ENCODE measurements around the gene SYNDIG1L.

SYNDIG1L gene

DNA sequence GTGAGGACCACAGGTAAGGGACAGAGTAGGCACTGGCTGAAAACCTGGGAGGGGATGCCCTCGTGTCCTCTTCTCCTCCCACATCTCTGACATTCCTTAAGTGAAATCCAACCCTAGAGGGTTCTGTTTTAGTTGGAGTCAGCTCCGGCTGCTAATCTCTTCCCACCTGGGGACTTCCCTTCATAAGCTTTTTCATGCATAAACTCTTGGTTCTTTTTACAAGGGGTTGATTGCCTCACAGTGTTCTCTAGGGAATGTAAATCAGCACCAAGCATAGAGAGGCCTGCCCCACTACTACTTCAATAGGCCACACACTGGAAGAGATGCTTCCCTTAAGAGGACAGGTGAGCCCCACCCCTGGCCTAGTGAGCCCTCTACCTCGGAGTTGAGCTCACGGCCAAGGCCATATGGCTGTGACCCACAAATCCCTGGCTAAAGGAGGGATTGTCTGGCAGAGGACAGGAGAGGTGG lies 3.2 kb upstream of the SYNDIG1L start:
- peak in 1 of 2 experiments; percentile 15 for DNase-seq

DNA sequence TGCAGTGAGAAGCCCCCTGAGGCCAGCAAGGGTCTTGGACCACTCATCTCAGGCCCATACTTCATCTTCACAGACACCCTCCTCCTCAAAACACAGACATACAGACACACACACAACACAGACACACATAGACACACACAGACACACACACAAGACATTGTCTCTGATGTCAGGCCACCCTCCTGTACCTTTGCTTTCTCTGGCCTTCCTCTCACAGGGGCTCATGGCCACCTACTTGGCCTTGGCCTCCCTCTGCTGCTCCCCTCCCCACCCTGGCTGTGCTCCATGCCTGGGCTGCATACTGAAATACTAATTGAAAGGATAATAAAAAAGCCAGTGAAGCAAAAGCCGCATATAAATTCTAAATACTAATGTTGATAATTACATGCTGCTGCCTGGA lies 1.6 kb upstream of the SYNDIG1L start:
- no peak for DNase-seq

GRCh38 chr14:74425525-74426201 lies 347 bp downstream of the SYNDIG1L start:
- DNase-seq = peak in 1 of 2 experiments; percentile 31

GRCh38 chr14:74424606-74425005 lies 1.4 kb downstream of the SYNDIG1L start:
- DNase-seq = no peak

DNA sequence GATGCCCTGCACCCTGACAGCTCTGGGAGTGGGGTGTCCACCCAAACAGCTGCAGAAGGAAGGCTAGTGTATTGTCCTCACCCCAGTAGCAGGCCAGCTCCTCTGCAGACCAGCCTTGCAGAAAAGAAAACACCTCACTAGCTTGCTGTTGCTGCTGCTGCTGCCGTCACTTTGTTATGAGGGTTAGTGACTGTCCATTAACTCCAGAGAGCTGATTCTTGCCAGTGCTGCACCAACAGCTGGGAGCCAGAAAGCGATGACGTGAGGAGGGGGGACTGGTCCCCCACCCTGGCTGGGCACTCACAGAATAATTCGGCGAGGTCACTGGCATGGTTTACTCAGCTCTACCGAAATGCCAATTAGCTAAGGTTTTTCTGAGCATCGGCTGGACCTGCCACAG lies 2.8 kb downstream of the SYNDIG1L start:
- DNase-seq = no peak

DNA sequence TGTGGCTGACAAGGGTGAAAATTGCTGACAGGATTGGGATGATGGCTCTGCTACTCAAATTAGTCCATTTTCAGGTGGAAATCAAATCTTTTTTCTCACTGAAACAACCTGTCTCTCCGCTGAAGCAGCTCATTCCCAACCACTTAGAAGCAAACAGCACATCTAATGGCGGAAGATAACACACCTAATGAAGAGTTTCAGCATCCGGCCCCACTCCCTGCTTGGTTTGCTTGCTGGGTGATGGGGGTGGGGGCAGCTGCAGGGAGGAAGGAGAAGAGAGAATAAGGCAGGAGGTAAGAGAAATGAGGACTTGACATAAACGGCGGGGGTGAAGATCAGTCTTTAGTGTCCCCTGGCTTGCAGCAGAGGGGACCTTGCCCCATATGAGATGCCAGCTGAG lies 4.0 kb downstream of the SYNDIG1L start:
- no peak for DNase-seq

DNA sequence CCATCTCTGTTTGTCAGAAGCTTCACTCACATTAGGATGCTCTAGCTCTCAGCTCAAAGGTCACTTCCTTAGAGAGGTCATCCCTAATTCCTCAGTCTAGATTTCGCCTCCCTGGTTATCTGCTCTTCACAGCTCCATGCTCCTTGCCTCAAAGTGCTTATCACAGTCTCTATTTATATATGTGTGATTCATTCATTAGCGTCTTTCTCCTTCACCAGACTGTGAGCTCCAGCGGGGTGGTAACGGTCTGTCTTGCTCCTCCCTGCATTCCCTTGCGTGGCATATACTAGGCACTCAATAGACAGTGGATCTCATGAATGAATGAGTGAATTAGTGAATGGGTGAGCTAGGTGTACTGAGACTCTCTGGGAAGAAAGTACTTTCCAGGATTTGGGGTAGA lies 6.9 kb downstream of the SYNDIG1L start:
- DNase-seq = no peak

- DNase-seq = no peak
Observed at GRCh38 chr14:74418031-74418430, 8.0 kb downstream of the SYNDIG1L start.

DNA sequence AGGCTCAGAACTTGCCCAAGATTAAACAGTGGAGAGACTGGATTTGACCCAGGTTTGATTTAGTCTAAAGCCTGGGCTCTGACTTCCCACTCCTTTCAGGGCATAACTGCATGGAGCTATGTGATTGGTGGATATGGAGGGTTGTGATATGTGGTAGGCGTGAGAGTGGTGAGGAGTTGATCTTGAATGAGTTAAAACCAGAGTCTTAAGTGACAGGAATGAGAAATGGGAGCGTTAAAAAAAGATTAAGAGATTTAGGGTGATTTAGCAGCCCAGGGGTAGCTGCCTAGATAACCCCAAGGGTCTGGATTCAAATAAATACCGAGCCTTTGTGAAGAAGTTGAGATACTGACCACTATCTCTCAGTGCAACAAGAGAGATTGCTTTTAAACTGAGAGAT lies 8.4 kb downstream of the SYNDIG1L start:
- no peak for DNase-seq

GRCh38 chr14:74417201-74417600 lies 8.8 kb downstream of the SYNDIG1L start:
- no peak for DNase-seq

DNA sequence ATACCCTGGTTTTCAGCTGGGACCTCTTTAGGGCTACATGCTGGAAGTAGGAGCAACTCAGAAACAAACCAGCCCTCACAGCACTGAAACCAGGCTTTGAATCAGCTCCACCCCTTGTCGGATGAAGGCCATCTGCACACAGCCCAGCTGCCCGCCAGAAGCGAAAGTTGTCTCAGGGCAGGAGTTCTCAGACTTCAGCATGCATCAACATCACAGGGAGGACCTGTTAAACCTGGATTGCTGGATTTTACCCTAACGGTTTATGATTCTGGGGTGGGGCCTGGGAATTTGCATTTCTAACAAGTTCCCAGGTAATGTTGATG lies 10.9 kb downstream of the SYNDIG1L start:
- DNase-seq = no peak

GRCh38 chr14:74414403-74415114 lies 11.5 kb downstream of the SYNDIG1L start:
- no peak for DNase-seq

DNA sequence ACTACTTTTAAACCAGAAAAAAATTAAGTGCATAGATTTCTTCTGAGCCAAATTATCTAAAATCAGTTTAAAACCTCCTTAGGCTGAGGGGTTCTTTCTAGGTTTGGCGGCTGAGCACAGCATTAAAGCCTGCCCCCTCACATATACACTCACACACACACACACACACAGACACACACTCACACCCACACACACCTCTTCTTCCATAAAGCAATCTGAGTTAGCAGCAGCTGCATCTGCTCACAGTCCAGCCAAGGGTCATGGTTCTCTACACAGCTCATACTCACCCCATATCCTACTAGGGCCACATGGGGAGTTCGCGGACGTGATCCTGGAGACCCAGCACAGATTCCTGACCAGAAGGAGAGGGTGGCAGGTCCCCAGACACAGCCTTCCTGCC lies 12.4 kb downstream of the SYNDIG1L start:
- no peak for DNase-seq

DNA sequence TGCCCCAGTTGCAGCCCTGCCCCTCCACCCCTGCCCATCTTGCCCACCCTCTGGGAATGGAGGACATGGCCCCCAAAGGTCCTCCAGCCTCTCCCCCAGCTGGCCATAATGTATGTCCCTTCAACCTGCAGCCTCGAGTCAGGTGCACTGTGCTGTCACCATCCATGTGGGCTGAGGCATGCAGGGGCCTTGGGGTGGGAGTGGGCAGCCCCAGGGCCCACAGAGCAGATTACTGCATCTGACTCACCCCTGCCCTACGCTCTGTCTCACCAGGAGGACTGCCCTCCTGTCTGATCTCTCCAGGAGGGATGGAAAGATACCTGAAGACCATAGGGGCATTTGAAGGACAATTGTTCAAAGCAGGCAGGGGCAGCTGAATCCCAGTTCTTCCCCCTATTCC lies 13.3 kb downstream of the SYNDIG1L start:
- no peak for DNase-seq

GRCh38 chr14:74411671-74412070 lies 14.3 kb downstream of the SYNDIG1L start:
- DNase-seq = no peak

DNA sequence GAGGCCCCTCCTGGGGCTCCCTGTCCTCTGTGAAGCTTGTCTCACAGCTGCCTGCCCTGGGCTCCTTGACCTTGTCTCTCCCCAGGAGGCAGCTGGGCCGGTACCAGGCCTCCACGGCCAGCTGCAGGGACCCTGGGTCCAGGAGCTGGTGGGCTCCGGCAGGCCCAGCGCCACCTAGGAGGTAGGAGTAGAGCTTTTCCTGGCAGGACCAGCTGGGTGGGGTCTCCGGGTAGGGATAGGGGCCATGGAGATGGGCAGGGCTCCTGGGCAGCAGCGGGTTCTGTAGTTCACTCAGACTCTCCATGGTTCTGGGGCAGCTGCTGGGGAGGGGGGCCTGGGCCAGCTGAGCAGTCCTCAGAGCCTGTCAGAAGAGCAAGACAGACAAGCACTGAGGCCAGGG lies 16.6 kb downstream of the SYNDIG1L start:
- DNase-seq = no peak

- no peak for DNase-seq
Observed at GRCh38 chr14:74408870-74409269, 17.1 kb downstream of the SYNDIG1L start.

DNA sequence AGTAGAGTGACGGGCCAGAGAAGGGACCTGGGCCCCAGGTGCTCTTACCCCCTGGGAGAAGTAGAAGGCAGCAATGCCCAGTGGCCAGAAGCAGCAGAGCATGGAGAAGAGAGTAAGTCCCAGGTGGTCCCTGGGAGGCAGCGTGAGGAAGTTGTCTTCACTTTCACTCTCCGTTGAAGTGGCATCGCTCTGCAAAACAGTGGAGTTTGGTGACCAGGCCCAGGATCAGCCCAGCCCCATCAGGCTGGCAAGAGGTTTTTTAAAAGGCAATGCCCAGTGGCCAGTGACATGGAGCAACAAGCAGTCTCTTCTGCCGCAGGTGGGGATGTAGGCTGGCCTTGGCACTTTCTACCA lies 18.2 kb downstream of the SYNDIG1L start:
- no peak for DNase-seq

DNA sequence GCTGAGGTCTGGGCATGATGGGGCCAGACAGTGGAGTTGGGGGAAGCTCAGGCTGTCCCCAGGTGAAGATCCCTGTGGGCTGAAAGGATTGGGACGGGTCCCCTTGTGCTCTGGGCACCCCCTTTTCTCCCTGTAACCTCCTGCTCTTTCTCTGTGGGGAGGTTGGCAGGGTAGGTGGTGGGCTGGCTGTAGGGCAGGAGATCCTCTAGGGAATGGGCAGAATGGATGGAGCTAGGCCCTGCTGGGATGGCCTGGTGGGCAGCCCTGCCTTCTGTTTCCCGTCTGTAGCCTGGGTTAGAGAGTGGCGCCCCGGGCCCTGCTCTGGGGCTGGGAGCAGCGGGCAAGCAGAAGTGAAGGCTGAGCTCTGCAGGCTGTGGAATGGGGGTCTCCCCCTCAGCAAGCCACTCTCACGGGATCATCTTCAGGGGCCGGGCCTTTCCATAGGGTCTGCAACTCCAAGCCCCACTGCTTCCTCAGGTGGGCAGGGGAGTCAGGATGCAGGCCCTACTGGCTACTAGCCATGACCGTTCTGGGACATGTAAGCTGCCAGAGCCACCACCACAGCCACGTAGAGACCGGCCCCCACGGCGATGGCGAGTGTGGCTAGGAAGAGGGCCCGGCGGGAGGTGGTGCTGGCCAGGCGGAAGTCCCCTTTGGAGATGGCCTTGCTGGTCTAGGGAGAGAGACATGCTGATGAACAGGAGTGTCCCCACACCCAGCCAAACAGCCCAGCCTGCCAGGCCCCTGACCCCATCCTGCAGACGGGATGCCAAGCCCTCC lies 18.8 kb downstream of the SYNDIG1L start:
- DNase-seq = no peak

DNA sequence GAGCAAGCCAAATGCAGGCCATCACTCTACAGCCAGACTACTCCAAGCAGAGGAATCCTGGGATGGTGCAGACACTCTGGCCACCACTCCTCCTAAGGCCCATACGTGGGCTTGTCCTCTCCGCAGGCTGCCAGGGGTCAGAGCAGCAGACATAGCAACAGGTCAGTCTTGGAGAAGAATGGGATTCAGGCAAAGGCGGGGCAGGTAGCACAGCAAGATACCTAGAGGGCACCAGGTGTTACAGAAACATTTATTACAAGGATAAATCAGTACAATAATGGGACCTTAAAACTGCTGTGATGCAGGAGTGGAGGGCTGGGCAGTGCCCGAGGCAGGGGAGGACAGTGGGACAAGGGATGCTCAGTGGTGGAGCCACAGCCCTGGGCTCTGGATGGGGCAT lies 20.3 kb downstream of the SYNDIG1L start:
- no peak for DNase-seq

DNA sequence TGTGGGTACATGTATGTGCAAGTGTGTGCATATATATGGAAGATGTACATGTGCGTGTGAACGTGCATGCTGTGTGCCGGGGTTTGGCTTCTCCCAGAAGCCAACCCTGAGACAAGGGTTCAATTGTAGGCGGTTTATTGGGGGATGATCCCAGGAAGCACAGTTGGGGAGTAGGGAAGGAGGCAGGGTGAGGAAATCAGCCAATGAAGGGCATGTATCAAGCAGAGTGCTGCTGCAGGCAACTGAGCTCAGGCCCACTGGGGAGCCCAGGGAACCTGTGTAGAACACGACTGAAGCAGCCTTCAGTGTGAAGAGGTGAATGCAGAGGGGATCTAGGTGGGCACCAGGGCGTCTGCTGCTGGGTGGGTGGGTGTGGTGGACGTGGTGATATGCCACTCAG lies 21.6 kb downstream of the SYNDIG1L start:
- DNase-seq = no peak

GRCh38 chr14:74403619-74404417 lies 22.2 kb downstream of the SYNDIG1L start:
- DNase-seq = no peak

All from NCI-H526 (cell line).